SW480 (cell line): ENCODE results near the gene LPGAT1.
A peak's percentile ranks its signal among the peaks of the same experiment; 100 is the strongest.
"Not testable (repeated sequence)": the region's sequence is repeated elsewhere in the genome, so short reads cannot be mapped to it uniquely, and the experiment has no call there.

Experiments used
- DNase-seq: peaks from one replicate; pipeline ENCODE4 v3.0.0-alpha.2; 2016; ENCODE audit warnings: low spot score

LPGAT1 gene, protein sequence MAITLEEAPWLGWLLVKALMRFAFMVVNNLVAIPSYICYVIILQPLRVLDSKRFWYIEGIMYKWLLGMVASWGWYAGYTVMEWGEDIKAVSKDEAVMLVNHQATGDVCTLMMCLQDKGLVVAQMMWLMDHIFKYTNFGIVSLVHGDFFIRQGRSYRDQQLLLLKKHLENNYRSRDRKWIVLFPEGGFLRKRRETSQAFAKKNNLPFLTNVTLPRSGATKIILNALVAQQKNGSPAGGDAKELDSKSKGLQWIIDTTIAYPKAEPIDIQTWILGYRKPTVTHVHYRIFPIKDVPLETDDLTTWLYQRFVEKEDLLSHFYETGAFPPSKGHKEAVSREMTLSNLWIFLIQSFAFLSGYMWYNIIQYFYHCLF

DNA sequence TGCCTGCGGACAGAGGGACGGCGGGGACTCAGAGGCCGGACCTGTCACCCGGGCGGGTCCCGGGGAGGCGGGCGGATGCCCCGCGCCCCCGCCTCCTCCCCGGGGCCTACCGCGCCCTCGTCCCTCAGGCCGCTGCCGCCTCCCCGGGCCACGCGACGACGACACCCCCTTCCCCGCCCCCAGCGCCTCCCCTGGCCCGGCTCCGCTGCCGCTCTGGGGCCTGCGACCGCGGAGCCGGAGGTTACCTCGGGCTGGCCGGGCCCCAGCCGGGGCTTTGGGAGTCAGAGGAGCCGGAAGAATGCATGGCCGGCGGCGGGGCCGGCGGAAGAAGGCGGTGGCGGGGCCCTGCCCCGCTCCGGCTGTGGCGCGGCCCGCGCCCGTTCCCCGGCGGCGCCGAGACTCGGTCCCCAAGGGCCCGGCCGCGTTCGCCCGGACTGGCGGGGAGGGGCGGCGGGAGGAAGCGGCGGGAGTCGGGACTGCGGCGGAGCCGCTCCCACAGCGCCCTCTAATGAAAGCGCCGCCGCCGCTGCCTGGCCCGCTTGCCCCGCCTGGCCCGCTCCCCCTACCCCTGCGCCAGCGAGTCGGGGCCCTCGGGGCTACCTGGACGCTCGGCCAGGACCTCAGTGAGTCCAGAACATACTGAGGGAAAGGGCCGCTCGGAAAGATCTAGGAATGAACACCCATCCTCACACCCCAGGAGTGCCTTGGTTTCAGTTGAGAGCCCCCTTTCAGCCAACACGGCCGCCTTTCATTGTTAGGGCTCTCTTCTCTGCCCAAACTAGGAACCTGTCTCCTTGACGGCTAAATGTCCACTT lies at the start of gene LPGAT1:
TSS of gene LPGAT1 (minus strand) at position 436 of the 815 bp plus-strand sequence. CDS start 1,467 bp downstream, outside the sequence.
- peak; percentile 70 for DNase-seq

DNA sequence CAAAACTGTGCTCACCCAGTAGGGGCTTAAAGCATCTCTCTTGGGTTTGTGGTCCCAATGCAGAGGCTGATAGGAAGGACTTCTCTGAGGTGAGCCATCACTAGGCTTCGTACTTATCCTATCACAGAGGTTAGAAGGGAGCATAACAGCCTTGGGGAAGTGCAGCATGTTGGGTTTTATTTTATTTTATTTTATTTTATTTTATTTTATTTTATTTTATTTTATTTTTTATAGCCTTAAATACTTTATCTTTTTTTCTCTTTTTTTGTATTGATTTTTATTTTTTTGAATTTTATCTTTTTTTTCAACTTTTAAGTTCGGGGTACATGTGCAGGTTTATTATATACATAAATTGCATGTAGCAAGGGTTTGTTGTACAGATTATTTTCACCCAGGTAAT lies 48.9 kb upstream of the LPGAT1 start:
- DNase-seq: no peak

GRCh38 chr1:211876851-211877590 lies 46.5 kb upstream of the LPGAT1 start:
- DNase-seq: no peak

DNA sequence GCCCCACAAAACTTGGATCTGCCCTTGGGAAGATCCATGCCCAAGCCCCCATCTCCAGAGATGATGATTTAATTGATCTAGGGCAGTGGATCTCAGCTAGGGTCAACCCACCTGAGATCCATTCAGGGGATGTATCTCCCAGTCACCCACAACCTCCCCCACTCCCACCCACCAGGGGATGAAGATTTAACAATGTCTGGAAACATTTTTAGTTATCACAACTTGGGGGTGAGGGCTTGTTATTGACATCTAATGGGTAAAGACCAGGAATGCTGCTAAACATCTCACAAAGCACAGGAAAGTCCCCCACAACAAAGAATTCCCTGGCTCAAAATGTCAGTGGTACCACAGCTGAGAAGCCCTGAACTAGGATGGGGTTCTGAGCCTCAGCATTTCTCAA lies 45.0 kb upstream of the LPGAT1 start:
- DNase-seq: no peak

- no peak for DNase-seq
Measured at GRCh38 chr1:211874521-211875347, 44.2 kb upstream of the LPGAT1 start.

- not testable (repeated sequence) for DNase-seq
Measured at GRCh38 chr1:211873731-211874130, 43.2 kb upstream of the LPGAT1 start.

- no peak for DNase-seq
Measured at GRCh38 chr1:211870156-211870555, 39.6 kb upstream of the LPGAT1 start.

DNA sequence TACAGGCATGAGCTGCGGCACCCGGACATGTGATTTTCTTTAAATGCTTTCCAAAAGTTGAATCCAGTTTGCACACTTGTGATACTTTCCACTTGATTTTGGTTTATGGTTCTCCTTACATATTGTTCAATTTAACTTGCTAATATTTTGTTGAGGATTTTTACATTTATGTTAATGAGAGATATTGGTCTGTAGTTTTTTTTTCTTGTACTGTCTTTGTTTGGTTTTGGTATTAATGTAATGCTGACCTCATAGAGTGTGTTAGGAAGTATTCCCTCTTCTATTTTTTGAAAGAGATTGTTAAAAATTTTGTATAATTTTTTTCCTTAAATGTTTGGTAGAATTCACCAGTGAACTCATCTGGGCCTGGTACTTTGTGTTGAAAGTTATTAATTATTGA lies 34.6 kb upstream of the LPGAT1 start:
- no peak for DNase-seq

GRCh38 chr1:211859405-211859804 lies 28.8 kb upstream of the LPGAT1 start:
- DNase-seq: no peak

DNA sequence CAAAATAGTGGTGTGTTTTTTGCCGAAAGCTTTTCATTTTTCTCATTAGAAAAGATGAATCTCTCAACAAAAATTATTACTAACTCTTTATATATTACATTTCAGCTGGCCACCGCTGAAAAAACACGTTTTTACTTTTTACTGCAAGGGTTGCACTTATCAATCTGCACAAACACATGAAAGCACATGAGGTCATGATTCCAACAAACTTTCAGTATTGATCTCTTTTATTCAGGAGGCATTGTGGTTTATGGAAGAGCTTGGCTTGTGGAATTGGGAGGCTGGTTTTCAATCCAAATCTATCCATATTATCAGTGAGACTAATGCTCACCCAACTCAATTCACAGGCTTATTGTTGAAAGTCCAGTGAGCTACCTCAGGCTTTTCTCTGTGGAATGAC lies 20.6 kb upstream of the LPGAT1 start:
- no peak for DNase-seq

DNA sequence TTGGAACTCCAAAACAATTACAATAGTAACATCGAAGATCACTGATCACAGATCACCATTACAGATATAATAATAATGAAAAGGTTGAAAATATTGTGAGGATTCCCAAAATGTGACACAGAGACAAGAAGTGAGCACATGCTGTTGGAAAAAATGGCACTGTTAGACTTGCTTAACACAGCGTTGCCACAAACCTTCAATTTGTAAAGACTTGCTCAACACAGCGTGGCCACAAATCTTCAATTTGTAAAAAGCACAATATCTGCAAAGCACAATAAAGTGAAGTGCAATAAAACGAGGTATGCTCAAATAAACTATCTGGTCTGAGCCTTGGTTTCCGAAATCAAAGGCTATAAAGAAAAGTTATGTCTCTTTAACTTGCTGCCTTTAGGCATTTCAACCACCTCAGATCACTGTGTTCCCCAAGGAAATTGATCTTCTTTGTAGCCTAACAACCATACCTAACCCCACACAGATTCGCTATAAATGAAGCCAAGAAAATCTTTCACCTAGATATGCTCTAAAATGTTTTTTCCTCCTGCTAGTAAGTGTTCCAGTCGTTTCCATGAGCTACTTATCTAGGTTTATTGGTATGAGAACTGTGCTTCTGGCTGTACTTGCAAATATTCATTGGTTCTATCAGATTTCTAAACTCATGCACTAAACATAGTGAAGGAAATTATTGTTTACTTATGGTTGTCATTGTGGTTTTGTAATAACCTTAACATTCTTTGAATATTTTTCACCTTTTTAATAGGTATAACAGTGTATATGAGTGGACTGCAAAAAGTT lies 13.1 kb upstream of the LPGAT1 start:
- DNase-seq: no peak

DNA sequence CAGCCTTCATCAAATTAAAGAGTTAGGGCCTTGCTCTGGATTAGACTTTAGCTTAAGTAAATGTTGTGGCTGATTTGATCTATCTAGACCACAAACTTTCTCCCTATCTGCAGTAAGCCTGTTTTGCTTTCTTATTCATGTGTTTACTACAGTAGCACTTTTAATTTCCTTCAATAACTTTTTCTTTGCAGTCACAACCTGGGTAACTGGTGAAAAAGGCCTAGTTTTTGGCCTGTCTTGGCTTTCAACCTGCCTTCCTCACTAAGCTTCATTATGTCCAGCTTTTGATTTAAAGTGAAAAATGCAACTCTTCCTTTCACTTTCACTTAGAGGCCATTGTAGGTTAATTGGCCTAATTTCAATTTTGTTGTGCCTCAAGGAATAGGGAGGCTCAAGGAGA lies 12.5 kb upstream of the LPGAT1 start:
- DNase-seq: no peak

DNA sequence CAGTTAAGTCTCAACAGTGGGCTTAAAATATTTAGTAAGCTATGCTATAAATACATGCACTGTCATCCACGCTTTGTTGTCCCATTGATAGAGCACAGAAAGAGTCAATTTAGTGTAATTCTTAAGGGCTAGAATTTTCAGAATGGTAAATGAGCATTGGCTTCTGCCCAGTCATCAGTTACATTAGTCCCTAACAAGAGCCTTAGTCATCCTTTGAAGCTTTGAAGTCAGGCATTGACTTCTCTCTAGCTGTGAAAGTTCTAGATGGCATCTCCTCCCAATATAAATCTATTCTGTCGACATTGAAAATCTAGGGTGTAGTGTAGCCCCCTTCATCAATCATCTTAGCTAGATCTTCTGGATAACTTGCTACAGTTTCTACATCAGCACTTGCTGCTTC lies 12.0 kb upstream of the LPGAT1 start:
- no peak for DNase-seq

DNA sequence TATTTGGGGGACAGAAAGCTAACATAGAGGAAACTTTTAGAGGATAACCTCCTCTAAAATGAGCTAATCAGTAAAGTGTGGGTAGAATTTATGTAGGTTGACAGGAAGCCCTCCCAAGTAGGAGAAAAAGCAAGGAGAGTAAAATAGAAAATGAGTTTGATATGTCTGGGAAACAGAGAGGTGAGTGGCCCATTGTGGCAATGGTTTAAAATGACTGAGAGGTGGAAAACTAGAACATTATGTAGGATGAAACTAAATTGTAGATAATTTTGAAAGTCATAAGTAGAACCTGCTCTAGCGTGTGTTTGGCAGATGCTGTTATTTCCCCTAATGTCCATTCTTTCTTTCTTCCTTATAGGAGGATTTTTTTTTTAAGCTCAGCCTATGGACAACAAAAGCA lies 8.5 kb upstream of the LPGAT1 start:
- no peak for DNase-seq

DNA sequence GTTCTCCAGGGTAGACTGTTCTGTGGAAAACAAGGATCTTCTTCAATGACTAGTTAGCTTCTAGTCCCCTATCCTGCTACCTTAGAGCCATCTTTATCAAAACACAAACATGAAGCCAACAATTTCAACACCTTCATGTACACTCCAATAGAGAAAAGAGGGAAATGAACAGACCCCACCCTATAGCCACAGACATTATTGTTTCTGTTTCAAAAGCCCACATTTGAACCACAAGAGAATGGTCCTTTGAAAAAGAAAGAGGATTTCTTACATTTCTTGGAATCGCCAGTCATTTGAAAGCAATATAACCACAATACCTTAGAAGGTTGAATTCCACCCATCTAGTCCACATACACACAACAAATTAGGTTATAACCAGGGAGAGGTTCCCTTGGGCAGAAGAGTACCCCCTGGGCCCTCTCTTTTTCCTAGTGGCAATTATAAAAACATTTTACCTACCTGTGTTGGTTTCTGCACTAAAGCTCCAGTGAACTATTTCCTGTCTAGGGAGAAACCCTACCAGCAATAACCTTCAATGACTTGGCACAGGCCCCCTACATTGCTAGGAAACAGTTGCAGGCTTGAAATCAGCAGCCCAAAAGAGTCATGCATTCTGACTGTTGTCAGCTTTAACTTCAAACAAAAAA lies 2.7 kb upstream of the LPGAT1 start:
- DNase-seq: no peak

DNA sequence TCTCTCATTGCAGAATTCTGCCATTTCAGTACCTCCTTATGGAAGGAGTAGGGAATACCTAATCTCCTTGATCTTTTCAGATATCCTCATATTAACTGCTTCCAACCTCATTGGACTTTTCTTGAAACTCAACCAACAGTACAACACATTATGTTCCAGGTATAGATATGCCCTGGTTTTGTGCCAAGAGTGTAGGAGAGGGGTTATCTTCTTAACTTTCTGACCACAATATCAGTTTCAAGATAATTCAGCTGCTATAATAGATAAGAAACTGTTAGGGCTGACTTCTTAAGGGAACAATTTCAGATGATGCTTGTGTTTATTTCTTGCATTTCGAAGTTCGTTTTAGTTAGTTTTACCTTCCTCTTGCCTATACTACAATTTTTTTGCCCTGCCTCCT lies 2.1 kb upstream of the LPGAT1 start:
- DNase-seq: no peak

- DNase-seq: no peak
Measured at GRCh38 chr1:211831558-211832323, 1.2 kb upstream of the LPGAT1 start.

- peak; percentile 46 for DNase-seq
Measured at GRCh38 chr1:211830055-211830327, 572 bp downstream of the LPGAT1 start.

DNA sequence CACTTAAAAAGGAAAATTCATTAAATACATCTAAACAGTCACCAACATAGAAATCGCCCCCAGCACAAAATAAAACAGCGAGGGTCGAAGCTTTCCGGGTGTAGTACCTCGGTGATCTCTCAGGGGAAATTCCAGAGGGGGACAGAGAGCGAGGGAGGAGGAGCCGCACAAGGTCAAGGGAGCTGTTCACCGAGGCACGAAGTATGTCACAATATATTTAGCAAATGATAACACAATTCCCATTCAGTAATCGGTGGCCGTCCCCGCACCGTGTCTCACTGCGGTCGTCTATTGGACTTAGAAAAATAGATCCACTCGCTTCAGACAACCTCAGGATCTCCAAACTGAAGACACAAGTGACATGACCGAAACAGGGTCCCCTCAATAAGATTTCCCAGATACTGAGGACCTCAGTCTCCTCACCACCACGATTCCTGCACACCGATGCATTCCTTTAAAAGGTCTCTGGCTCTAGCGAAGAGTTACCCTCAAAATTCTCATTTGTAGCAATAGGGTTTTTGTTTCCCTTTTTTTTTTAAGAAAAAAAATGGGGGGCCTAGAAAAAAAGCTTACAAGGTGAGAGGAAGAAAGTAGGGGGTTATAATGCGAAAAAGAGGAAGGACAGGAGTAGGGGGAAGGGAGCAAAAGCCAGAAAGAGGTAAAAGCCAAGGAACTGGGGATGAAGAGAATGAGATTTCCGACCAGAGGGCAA lies 1.1 kb downstream of the LPGAT1 start:
- peak; percentile 59 for DNase-seq
